HG03354 (cell line): ENCODE data around the gene TRIM4.
A peak's percentile ranks its signal among the peaks of the same experiment; 100 is the strongest.
"Not testable (repeated sequence)": the region's sequence is repeated elsewhere in the genome, so short reads cannot be mapped to it uniquely, and the experiment has no call there.

ENCODE experiments used
- ATAC-seq: cut with Tn5 transposase; IDR thresholded peaks from one replicate; pipeline ENCODE4 v1.9.1; 2021; ENCODE audit warnings: mild to moderate bottlenecking; ENCODE audit not compliant: unreplicated experiment, poor library complexity, severe bottlenecking

Gene TRIM4, protein sequence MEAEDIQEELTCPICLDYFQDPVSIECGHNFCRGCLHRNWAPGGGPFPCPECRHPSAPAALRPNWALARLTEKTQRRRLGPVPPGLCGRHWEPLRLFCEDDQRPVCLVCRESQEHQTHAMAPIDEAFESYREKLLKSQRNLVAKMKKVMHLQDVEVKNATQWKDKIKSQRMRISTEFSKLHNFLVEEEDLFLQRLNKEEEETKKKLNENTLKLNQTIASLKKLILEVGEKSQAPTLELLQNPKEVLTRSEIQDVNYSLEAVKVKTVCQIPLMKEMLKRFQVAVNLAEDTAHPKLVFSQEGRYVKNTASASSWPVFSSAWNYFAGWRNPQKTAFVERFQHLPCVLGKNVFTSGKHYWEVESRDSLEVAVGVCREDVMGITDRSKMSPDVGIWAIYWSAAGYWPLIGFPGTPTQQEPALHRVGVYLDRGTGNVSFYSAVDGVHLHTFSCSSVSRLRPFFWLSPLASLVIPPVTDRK

DNA sequence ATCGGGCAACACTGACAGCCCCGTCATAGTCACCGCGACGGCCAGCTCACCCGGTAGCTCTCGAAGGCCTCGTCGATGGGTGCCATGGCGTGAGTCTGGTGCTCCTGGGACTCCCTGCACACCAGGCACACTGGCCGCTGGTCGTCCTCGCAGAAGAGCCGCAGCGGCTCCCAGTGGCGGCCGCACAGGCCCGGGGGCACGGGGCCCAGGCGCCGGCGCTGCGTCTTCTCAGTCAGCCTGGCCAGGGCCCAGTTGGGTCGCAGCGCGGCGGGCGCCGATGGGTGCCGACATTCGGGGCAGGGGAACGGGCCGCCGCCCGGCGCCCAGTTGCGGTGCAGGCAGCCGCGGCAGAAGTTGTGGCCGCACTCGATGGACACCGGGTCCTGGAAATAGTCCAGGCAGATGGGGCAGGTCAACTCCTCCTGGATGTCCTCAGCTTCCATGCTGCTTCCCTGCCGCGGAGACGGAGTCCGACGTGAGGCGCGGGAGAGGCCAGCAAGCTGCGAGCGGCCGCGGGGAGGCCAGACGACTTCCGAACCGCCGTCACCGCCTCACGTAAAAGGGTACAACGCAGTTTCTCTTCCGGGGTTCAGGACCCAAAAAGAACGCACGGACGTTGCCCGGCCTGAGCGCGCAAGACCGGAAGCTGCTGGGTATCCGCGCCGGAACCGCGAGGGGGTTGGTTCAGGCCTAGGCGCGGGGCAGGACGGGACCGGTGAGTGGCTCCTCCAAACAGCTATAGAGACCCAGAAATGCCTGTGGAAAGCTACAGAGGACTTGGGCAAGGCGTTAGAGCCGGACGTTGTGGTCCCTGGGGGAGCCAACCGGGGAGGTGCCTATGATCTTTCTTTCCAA lies at the start of gene TRIM4:
TRIM4 (minus strand) TSS at position 572 of the 855 bp plus-strand sequence; CDS start at position 443, 129 bp downstream.
- ATAC-seq: peak; percentile 96

DNA sequence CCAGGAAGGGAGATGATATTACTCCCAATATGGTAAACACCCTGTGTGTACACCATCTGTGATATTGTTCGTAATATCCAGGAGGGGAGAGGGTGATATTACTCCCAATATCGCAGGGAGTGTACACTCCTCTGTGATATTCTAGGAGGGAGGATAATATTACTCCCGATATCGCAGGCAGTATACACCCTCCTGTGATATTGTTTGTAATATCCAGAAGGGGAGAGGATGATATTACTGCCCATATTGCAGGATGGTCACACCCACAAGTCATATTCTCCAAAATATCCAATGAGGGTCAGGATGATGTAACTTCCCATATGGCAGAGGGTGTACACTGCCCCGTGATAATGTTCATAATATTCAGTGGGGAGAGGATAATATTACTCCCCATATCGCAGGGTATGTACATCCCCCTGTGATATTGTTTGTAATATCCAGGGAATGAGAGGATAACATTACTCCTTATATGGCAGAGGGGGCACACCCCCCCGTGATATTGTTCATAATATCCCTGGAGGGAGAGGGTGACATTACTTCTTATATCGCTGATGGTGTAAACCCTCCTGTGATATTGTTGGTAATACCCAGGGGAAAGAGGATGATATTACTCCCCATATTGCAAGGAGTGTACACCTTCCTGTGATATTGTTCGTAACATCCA lies 39.4 kb upstream of the TRIM4 start:
- no peak for ATAC-seq

DNA sequence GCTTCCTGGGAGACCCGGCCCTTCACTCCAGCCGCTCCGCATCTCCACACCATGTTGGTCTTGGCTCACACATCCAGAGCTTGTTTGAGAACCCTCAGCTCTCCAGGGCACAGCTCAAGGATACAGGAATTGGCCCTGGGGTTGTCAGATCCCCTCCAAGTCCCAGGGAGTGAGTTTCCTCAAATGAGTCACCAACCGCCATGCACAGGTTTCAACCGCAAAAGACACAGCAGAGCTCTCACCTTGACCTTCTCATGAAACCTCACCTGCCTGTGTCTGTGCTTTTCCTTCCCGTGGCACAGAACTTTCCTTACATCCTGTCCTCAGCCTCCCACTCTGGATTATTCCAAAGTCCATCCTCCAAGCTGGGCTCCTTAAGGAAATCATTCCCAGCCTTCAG lies 35.9 kb upstream of the TRIM4 start:
- no peak for ATAC-seq

DNA sequence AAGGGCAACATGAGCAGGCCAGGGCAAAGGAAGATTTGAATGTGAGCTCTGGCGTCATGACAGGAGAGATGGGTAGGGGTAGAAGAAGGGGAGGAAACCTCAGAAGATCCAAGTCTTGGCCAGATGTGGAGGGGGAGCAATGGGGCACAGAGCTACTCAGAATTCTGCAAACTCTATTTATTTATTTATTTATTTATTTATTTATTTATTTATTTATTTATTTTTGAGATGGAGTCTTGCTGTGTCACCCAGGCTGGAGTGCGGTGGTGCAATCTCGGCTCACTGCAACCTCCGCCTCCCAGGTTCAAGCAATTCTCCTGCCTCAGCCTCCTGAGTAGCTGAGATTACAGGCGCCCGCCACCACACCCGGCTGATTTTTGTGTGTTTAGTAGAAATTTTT lies 35.3 kb upstream of the TRIM4 start:
- not testable (repeated sequence) for ATAC-seq

DNA sequence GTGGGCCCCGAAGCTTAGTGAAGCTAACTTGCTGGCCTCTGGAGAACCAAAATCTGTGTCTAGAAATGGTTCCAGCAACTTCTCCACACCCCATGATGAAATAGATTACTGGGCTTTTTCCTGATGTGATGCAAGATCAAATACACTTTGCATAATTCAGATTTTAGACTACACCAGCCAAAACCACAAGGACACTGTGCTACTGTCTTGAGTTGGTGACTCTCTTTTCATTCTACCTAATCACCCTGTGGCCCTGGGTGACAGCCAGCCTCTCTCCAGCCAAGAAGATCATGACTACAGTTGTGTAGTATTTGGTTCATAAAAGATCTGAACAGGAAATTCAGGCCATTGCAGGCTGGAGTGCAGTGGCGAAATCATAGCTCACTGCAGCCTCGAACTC lies 34.3 kb upstream of the TRIM4 start:
- ATAC-seq: no peak

DNA sequence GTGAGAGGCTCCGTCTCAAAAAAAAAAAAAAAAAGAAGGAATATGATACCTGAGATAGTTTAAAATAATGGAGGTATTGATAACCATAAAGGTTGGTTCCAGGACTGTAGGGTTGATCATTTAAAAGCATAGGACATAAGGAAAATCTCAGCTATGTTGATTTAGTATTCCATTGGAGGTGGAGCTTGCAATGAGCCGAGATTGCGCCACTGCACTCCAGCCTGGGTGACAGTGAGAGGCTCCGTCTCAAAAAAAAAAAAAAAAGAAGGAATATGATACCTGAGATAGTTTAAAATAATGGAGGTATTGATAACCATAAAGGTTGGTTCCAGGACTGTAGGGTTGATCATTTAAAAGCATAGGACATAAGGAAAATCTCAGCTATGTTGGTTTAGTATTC lies 33.3 kb upstream of the TRIM4 start:
- ATAC-seq: not testable (repeated sequence)

DNA sequence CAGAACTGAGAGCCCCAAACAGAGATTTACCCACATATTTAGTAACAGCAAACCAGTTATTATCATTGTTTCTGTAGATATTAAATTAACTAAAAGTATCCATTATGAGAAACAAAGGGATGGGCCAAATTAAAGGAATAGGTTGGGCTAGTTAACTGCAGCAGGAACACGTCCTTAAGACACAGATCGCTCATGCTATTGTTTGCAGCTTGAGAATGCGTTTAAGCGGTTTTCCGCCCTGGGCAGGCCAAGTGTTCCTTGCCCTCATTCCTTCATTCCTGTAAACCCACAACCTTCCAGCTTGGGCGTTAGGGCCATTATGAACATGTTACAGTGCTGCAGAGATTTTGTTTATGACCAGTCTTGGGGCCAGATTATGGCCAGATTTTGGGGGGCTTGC lies 31.5 kb upstream of the TRIM4 start:
- ATAC-seq: not testable (repeated sequence)

DNA sequence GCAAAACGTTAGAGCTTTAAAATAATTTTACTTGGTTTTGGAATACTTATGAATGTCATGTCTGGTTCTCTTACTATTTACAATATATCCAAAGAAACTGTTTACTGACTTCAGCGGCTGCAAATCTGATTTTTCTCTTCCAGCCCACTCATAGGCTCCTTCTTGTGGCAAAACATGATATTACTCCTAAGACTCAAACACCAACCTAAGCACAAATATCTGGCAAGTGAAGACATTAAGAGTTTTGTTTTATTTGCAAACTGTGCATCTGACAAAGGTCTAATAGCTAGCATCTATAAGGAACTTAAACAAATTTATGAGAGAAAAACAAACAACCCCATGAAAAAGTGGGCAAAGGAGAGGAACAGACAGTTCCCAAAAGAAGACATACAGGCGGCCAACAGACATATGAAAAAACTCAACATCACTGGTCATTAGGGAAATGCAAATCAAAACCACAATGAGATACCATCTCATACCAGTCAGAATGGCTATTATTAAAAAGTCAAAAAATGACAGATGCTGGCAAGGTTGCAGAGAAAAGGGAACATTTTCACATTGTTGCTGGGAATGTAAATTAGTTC lies 30.4 kb upstream of the TRIM4 start:
- no peak for ATAC-seq

DNA sequence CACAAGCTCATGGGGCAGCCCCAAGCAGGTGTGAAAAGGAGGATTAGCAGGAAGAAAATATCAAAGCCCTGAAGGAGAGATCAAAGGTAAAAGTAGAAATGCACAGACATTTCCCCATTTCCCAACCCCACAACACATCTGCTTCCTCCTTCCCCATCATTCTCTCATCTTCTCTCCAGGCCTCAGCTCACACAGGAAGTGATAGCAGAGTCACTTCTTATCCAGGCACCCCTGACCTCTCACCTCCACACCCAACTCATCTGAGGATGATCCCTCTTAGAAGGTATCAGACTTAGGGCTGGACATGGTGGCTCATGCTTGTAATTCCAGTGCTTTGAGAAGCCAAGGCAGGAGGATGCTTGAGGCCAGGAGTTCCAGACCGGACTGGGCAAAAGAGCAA lies 28.3 kb upstream of the TRIM4 start:
- ATAC-seq: no peak

DNA sequence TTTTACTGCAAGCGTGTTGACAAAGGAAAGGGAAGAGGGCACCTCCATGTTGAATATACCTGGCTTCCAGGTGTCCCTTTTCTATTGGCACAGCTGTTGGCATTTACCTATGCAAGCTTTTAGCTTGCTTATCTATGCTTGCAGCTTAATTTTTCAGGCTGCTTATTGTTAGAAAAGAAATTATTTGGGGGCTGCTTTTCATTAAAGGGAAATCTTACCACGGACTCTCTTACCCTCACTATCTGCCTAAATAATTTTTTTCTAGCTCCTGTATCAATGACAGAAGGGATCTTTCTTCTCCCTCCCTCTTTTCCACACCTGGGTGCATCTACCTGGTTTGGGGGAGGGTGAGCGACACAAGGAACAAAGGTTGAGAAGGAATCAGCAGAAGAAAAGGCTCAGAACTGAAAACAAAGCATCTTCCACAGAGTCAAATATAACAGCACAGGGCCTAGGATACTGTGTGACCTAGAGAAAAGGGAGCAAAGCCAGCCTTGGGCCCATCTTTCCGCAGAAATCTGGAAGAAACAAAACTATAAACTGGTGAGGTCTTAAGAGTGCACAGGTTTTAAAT lies 25.3 kb upstream of the TRIM4 start:
- no peak for ATAC-seq

DNA sequence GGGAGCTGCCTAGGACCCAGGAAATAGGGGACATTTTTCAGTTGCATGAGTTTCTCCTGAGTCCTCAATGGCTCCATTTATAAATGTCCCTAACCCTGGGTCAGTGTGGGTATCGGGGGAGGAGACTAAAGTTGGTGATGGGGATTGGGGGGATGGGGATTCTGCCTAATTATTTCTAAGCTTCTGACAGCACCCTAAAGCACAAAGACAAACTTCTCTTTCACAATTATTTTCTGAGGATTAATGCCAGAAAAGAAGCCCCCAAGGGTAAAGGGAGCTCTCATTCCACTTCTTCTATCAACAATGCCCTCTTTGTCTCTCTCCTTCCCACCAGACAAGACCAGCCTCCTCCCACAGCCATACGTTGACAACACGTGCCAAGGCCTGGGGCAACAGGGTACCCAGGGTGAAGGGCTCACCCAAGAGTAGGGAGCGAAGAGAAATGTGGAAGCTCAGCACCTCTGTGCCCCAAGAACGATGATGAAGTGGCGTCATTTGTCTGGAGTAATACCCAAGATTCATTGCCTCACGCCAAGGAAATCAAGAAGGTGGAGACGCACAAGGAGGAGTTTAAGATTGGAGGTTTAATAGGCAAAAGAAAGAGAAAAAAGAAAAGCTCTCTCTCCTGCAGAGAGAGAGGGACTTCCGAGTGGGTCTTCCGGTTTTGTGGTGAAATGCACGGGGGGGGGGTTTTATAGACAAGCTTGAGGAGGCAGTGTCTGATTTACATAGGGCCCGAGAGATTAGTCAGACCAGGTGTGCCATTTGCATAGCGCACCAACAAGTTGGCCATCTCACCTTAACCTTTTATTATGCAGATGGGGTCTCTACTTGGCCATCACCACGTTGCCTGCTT lies 24.5 kb upstream of the TRIM4 start:
- no peak for ATAC-seq

DNA sequence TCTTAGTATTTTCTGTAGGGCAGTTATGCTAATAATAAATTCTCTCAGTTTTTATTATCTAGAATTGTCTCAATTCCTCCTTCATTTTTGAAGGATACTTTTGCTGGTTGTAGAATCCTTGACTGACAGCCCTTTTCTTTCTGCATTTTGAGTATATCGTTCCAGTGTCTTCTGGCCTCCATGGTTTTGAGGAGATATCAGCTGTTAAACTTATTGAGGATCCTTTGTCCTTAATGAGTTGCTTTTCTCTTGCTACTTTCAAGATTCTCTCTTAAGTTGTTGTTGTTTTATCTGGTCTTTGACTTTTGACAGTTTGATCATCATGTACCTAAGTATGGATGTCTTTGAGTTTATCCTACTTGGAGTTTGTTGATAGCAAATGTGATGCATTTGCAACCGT lies 19.0 kb upstream of the TRIM4 start:
- no peak for ATAC-seq

DNA sequence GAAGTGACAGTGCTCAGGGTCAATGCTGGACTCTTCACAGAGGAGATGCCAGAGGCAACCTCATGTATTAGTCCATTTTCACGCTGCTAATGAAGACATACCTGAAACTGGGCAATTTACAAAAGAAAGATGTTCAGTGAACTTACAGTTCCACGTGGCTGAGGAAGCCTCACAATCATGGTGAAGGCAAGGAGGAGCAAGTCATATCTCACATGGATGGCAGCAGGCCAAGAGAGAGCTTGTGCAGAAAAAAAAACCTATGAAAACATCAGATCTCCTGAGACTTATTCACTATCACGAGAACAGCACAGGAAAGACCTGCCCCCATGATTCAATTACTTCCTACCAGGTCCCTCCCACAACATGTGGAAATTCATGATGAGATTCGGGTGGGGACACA lies 15.7 kb upstream of the TRIM4 start:
- not testable (repeated sequence) for ATAC-seq

DNA sequence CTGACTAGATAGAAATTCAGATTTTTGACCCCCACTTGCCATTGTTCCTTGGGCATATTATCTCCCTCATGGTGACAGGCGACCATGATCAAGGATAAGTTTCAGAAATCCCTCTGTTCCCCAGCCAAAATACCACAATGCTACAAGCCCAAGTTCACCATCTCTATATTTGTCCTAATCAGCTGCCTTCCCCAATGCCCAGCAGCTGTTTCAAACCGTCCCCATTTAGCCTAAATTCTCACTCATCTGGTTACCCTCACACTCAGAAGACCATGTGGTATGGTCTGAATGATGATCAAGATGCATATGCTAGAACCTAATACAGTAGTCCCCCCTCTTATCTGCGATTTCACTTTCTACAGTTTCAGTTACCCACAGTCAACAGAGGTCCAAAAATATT lies 11.0 kb upstream of the TRIM4 start:
- ATAC-seq: no peak

DNA sequence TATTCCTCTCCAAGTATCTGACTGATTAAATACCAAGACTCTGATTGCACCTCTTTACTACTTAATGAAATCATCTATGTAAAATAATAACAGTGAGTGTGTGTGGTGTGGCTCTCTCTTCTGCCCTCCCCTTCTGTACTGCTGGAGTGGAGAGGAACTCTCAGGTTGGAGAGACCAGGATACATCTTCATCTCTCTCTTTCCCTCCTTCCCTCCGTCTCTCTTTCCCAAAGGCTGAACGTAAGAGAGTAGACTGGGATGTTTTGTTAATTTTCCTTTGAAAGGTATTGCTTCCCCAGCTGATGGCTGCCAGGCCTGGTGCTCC lies 10.4 kb upstream of the TRIM4 start:
- ATAC-seq: no peak

DNA sequence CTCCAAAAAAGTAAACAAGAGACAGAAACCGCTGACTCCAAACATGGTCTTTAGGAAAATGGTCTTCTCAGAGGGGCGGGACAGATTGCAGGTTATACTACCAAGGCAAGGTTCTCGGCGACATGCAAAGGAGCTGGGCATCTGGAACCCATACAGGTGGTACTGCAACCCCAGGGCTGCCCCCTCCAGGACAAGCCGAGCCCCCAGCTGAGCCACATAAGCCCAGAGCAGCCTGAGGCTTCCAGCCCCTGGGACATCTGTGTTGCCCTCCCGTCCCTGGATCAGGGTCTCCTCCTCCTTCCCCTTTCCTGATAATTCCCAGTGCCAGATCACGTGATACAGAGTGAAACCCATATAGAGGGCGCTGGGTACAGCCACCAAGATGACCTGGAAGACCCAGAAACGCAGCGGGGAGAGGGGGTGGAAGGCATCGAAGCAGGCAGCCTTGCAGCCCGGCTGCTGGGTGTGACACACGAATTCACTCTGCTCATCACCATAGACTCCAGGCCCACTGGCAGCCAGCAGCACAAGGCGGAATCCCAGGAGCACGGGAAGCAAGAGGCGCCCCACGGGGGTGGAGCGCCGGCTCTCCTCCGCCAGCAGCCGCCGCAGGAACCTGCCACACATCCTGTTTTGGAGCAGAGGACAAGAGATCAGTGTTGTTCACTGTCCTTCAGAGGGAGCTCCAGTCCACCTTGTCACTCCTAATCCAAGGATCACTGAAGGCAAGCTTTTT lies 9.8 kb upstream of the TRIM4 start, which contains the start of gene GJC3:
GJC3 (minus strand) TSS at position 627 of the 736 bp plus-strand sequence; CDS start at position 627, 0 bp downstream.
- no peak for ATAC-seq

DNA sequence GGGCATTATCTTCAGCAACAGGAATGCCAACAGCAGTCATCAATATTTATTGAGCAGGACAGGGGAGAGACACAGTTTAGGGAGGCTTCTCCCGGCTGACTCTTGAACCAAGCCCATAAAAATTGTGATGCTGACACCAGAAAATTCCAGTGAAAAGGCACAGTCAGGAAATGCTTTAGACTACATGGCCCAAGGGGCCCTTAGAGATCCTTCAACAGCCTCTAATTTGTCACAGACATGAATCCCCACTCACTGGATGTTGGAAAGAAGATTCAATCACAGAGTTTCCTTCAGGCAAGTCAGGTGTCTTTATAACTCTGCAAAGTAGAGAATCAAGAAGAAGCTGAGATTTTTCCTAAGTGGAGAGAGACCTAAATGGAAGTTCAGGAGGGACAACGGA lies 8.9 kb upstream of the TRIM4 start:
- no peak for ATAC-seq

DNA sequence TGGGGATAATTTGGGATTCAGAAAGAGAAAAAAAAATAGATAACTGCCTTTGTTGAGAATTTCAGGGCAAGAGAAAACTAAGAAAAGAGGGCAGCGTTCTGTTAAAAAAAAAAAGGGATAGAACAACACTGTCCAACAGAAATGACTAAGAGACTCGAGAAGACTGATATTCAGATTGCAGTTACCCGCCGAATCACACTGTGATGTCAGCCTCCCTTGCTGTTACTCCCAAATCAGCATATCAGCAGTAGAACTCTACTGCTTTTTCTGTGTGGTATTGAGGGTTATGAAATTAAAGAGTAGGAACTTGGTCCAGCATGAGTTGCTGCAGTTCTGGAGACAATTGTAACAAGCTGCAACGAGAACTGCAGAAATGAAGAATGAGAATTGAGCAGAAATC lies 8.2 kb upstream of the TRIM4 start:
- ATAC-seq: no peak
